HG03521 (cell line): Measurements from ENCODE around the gene PRPH2.
A peak's percentile ranks its signal among the peaks of the same experiment; 100 is the strongest.
"Not testable (repeated sequence)": the region's sequence is repeated elsewhere in the genome, so short reads cannot be mapped to it uniquely, and the experiment has no call there.

Experiments
- ATAC-seq: cut with Tn5 transposase; IDR thresholded peaks from one replicate; pipeline ENCODE4 v1.9.1; 2021; ENCODE audit warnings: mild to moderate bottlenecking, moderate library complexity; ENCODE audit not compliant: unreplicated experiment

Gene PRPH2

DNA sequence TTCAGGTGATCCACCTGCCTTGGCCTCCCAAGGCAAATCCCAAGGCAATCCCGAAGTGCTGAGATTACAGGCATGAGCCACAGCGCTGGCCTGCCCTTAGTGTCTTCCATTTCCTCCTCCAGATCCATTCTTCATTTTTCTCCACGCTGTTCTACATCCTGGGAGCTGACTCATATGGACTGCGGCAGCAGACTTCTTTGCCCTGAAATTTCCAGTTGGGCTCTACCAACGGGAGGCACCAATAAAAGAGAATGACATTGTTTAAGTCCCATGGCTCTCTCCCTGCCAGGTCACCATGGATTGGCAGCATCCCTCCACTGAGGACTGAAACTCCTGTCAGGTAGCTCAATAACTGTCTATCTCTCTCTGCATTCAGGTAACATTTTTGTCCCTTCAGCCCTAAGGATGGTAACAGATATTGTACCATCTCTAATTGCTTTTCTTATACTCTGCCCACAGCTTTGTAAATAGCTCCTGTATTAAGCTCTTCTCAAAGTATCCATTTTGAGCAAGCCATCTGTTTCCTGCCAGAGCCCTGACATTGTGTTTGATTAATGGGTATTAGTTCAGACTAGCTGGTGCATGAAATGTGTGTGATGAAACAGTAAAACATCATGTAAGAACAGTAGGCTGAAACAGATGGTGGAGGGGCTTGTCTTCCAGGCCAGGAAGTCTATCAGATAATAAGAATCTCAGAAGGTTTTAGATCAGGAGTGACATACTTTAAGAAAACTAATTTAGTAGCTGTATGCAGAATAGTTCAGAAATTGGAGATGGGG, 19.9 kb upstream of the PRPH2 start:
- ATAC-seq, result no peak

DNA sequence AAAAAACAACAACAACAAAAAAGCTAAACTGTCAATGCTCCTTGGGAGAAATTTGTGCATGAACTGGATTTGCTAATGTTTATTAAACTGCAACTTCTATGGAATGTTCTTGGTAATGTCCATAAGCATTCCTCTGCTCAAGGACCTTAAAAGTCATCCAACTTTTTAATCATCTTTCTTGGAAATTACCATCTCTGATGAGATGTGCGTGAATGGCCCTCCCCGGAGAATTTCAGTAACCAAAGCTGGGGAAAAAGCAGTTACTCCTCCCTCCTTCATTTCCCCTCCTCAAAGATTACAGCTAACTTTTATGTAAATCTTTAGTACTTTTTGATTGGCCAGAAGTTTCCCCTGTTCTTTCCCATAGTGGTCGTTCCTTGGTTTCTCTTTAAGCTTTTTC, 18.3 kb upstream of the PRPH2 start:
- ATAC-seq, result no peak

DNA sequence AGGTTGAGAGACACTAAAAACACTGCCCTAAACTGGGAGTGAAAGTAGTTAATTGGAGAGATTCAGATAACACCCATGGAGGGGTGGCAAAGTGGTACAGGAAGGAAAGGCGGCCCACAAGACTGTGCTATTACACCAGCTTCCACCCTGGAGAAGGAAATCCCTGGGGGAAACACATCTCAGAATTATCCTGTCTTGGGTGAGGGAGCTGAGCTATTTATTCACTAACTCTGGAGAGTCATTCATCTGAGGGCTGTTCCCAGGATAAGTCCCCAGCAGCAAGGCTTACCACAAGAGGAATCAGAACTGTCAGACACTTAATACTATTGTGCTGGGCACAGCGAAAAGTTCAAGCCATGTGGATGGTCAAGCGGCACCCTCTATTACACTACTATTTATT, 13.6 kb upstream of the PRPH2 start:
- ATAC-seq, result no peak

DNA sequence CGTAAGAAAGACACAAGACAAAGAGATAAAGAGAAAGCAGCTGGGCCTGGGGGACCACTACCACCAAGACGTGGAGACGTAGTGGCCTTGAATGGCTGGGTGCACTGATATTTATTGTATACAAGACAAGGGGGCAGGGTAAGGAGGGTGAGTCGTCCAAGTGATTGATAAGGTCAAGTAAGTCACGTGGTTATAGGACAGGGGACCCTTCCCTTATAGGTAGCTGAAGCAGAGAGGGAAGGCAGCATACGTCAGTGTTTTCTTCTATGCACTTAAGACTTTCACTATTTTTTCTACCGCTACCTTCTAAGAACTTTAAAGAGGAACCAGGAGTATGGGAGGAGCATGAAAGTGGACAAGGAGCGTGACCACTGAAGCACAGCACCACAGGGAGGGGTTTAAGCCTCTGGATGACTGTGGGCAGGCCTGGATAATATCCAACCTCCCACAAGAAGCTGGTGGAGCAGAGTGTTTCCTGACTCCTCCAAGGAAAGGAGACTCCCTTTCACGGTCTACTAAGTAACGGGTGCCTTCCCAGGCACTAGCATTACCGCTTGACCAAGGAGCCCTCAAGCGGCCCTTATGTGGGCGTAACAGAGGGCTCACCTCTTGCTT, 11.6 kb upstream of the PRPH2 start:
- ATAC-seq, result not testable (repeated sequence)

DNA sequence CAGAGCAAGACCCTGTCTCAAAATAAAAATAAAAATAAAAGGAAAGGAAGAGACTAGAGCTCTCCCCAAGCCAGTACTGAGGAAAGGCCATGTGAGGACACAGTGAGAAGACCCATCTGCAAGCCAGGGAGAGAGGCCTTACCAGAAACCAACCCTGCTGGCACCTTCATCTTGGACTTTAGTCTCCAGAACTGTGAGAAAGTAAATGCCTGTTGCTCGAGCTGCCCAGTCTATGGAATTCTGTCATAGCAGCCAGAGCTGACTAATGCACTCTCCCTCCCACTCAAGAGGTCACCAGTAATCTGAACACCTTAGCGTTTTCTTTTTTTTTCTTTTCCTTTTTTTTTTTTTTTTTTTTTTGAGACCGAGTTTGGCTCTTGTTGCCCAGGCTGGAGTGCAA, 7.3 kb upstream of the PRPH2 start:
- ATAC-seq, result no peak

DNA sequence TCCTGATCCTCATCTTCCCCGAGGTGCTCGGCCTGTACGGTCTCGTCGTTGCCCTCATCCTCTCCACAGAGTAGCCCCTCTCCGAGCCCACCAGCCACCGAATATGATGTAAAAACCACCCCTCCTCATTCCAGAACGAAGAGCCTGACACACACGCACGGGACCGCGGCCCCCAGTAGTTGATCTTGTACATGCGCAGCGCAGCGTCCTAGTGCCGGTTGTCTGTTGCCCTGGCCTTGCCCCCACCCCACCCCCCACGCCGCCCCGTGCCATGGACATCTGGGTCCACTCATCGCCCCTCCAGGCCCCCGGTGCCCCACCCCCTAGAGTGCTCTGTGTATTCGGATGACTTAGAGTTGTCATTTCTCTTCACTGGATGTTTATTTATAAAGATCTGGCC, 5.2 kb upstream of the PRPH2 start:
- ATAC-seq, result no peak

DNA sequence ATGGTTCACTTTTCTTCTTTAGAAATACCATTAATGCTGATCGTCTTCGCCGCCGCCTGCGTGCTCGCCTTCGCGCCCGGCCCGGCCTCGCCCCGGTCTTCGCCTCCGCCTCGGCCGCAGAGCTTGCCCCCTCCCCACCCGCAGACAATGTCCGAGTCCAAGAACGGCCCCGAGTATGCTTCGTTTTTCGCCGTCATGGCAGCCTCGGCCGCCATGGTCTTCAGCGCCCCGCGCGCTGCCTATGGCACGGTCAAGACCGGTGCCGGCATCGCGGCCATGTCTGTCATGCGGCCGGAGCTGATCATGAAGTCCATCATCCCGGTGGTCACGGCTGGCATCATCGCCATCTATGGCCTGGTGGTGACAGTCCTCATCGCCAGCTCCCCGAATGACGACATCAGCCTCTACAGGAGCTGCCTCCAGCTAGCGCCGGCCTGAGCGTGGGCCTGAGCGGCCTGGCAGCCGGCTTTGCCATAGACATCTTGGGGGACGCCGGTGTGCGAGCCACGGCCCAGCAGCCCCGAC, 4.8 kb upstream of the PRPH2 start:
- ATAC-seq, result no peak

DNA sequence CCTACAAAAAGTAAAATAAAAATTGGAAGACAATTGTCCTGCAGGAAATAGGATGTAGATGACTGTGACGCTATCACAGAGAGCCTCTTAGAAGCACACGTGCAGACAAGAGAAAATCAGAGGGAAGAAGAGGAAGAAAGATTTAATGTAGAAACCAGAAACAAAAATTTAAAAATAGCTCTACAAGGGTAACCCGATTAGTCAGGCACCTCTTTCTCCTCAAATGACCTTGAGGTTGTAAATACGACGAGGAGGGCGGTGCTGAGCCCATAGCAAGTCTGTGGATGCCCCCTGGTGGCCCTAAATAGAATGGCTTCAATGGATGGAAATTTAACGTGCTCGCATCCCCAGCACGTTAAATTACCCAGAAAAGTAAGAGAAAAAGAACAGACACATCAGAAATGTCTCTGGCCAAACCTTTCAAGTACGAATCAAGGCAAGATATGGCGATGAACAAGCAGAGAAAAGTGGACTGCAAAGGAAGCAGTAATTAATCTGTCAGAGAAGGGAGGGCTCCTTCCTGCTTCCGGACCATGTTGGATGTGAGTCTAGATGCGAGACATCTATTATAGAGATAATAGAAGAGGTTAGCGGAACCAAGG, 4.2 kb upstream of the PRPH2 start:
- ATAC-seq, result peak; percentile 71

DNA sequence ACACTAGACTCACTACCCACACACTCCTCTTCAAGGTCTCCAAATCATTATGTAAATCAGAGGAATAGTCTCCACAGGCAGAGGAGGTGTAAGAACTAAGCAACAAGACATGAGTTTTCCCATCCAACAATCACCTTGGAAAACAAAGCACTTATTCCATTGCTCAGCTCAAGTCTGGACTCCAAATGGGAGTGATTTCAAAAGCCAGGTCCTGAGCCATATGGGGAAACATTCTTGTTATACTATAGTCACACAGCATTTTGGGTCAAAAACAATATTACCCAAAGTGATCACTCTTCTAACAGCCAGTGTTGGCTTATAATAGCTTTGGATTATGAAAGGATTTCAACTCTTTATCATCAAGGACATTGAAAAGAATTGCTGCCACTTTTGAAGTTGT, 3.6 kb upstream of the PRPH2 start:
- no peak for ATAC-seq

DNA sequence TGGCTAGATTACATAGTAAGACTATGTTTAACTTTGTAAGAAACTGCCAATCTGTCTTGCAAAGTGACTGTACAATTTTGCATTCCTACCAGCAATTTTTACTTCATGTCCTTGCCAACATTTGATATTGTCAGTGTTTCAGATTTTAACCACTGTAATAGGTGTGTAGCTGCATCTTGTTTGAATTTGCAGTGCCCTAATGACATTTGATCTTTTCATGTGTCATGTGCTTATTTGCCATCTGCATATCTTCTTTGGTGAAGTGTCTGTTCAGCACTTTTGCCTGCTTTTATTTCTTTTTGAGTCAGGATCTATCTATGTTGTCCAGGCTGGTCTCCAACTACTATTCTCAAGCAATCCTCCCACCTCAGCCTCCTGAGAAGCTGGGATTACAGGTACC, 2.4 kb upstream of the PRPH2 start:
- no peak for ATAC-seq

DNA sequence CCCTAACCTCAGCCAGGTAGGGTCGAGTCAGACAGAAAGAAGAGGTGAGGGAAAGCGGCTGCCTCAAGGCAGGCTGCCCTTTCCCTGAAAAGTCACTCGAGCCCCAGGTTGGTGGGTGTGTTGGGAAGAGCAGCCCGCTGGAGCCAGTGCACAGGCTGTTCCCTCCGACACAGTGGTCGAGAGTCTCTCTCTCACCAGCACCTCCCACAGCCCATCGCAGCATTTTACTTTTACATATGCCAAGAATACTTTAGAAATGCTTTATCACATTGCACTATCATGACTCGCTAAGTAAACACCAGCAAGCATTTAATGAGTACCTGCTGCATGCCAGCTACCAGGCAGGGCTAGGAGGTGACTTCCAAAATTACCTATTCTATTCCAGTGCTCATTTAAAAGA, 1.7 kb downstream of the PRPH2 start:
- ATAC-seq, result no peak

DNA sequence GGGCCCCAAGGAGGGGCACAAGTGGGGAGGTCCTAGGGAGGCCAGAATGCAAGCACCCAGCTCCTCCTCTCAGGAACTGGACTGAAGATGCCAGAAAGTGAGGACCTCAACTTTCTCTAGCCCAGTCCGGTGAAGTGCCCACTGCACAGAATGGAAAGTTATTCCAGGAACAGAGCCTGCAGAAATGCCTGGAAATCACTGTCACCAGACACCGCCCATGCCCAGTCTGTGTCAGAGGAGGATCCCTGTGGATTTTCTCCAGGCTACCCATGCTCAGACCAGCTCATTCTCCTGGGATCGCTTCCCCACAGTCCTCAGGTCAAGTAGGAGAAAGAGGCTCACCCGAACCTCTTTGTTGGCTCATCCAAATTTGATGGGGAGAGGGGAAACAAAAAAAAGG, 6.5 kb downstream of the PRPH2 start:
- no peak for ATAC-seq

DNA sequence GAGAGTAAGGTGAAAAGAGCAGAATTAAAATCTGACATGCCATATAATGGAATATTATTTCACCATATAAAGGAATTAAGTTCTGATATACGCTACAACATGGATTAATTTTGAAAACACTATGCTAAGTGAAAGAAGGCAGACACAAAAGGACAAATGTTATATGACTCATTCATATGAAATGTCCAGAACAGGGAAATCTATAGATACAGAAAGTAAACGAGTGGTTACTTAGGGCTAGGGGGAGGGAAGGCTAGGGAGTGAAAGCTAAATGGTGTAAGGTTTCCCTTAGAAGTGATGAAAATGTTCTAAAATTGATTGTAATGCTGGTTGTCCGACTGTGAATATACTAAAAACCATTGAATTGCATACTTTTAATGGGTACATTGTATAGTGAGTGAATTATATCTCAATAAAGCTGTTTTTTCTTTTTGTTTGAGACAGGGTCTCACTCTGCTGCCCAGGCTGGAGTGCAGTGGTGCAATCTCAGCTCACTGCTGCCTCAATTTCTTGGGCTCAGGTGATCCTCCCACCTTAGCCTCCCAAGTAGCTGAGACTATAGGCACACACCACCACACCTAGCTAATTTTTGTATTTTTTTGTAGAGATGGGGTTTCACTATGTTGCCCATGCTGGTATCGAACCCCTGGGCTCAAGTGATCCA, 8.2 kb downstream of the PRPH2 start:
- ATAC-seq, result no peak

DNA sequence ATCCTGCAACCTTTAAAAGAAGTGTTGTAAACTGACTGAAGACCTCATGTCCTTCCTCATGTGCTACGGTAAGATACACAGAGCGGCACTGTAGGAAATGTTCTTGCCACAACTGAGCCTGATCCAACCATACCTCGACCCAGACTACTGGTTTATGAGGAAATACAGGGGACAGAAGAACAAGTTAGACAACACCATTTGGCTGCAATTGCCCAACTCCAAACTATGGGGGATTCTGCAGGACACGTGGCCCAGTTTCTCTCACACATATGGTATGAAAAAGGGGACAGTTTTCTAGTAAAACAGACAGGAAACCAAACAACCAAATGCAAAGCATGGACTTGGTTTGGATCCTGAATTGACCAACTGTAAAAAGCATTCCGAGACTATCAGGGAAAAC, 10.5 kb downstream of the PRPH2 start:
- ATAC-seq, result no peak

DNA sequence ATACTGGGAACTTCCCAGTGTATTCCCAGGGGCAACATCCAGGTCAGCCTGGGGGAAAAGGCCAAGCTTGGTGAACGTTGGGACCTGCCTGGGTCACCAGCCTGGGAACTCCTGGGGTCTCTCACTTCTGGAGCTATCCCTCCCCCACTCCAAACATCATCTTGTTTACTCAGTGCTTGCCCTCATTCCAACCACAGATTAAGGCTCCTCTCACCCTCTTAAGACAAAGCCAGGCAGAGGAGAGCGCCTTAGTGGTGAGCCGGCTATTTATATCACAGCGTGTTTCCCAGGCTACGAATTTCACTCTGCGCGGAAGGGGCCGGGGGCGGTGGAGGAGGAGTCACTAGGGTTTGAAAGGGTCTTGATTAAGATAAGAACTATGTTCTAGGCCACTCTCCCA, 12.1 kb downstream of the PRPH2 start:
- ATAC-seq, result no peak

DNA sequence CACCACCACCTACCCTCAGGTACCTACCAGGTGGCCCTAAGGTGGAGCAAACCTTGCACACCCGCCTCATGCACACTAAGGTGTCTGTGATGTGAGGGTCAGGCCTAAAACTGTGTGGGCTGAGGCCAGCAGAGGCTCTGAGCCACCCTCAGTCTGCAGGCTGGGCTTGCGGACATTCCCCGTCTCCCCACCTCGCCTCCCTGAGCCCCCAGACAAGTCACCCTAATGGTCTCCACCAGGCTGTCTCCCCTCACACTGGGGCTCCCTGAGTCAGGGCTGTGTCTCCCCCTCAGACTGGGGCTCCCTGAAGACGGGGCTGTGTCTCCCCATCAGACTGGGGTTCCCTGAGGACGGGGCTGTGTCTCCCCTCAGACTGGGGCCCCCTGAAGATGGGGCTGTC, 12.5 kb downstream of the PRPH2 start:
- no peak for ATAC-seq

DNA sequence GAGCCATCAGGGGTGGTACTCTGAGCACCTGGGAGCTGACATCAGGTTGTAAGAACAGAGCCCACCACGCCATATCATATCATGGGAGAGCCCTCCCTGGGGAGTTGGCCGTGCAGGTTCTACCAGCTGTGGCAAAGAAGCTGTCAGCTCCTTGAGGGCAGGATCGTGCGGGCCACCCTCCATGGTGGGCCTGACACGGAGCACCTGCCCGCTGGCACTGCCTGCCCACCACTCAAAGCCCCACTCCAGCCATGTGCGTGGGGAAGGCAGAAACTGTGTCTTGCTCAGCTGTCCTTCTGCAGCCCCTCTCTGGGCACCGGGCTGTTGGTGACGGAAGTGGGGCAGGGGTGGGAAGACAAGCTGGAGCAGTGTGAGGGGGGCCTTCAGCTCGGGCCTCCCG, 14.3 kb downstream of the PRPH2 start:
- ATAC-seq, result no peak

DNA sequence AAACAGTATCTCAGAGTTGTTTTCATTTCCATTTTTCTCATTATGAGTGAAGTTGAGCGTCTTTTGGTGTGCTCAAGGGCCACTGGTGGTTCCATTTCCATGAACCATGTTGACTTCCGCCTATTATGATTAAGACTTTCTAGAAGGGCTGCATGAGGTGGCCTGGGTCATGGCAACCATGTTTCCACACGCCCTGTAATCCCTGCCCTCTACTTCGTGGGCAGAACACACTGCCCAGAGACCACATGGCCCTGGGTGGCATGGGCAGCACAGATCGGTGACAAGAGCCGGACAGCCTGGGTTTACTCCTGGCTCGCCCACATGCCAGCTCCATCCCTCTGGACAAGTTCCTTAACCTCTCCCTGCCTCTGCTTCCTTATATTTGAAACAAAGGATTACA, 14.8 kb downstream of the PRPH2 start:
- ATAC-seq, result no peak

DNA sequence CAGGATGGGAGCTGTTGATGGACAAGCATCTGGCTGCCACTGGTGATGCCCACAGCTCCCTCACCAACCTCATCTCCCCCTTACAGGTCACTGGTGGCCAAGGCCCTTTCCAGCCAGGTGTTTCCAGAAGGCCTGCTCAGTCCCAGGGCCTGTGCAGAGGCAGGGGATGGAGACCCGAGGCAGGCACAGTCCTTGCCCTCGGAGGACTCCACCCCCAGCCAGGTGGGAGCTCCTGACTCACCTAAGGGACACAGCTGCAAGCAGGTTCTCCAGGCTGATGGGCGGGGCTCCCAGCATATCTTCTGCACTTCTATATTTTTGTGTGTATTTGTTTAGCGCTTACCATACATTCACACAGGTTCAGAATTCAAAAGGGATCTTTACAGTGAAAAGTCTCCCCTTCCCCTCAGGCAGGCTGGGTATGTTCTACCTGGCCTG, 17.4 kb downstream of the PRPH2 start:
- no peak for ATAC-seq

DNA sequence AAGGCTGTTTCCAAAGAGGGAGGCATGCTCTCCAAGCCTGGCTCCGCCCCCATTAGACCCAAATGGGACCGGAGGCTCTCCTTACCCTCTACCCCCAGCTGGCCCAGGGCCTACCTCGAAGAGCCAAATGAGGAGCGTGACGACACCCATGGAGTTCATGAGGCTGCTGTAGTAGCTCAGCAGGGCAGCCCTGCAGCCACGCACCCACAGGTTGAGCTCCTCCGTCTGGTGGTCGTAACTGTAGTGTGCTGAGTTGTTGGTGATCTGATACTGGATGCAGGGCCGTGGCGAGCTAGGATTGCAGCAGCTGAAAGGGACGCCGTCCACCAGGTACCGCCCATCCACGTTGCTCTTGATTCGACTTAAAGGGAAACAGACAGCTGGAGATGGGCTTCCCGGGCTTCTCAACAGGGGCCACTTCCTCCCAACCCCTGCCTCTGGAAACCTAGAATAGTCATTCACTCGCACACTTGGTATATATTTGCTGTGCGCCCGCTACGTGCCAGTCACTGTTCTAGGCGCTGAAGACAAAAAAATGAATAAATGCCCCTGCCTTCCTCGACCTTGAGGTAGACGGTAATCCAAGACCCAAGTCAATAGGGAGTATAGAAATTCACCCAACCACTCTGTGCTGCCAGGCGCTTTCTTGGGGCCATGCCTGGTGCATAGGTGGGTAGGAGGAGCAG, 18.0 kb downstream of the PRPH2 start:
- ATAC-seq, result no peak

DNA sequence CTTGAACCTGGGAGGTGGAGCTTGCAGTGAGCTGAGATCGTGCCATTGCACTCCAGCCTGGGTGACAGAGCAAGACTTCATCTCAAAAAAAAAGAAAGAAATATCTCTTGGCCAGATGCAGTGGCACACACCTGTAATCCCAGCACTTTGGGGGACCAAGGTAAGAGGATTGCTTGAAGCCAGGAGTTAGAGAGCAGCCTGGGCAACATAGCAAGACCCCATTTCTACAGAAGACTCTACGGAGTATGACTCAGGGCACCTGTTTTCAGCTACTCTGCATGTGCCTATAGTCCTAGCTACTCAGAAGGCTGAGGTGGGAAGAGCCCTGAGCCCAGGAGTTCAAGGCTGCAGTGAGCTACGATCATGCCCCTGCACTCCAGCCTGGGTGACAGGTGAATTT, 19.6 kb downstream of the PRPH2 start:
- not testable (repeated sequence) for ATAC-seq
